MM.1S (cell line): Measurements from ENCODE around the gene SPO11.

Experiments used
- DNase-seq: peaks from one replicate; pipeline ENCODE4 v3.0.0-alpha.2; 2015
- H2AFZ ChIP-seq: fragments of 300-600 bp; sonication (generic); 2 replicates; pipeline ENCODE4 v1.6.0; 2016; ENCODE audit warnings: antibody characterized with exemption, low read length
- H3F3A ChIP-seq: fragments of 300-600 bp; sonication (generic); 2 replicates; pipeline ENCODE4 v1.6.1; 2016; ENCODE audit warnings: mild to moderate bottlenecking, antibody characterized with exemption, low read length, moderate library complexity, mixed read lengths; ENCODE audit not compliant: insufficient read depth
- H3K27ac ChIP-seq: fragments of 300-600 bp; sonication (generic); 2 replicates; pipeline ENCODE4 v1.5.1; 2016; ENCODE audit warnings: mild to moderate bottlenecking, low read length
- H3K27me3 ChIP-seq: fragments of 300-600 bp; sonication (generic); replicated peaks from 2 replicates; pipeline ENCODE4 v1.6.0; 2016; ENCODE audit warnings: low read length; ENCODE audit not compliant: insufficient read depth
- H3K36me3 ChIP-seq: fragments of 300-600 bp; sonication (generic); replicated peaks from 2 replicates; pipeline ENCODE4 v1.6.1; 2016; ENCODE audit warnings: mild to moderate bottlenecking, low read length, mixed read lengths; ENCODE audit not compliant: insufficient read depth
- H3K4me1 ChIP-seq: fragments of 300-600 bp; sonication (generic); 2 replicates; pipeline ENCODE4 v1.6.1; 2016; ENCODE audit warnings: low read length, mixed read lengths
- H3K4me2 ChIP-seq: fragments of 300-600 bp; sonication (generic); 2 replicates; pipeline ENCODE4 v1.6.0; 2016; ENCODE audit warnings: low read depth, low read length
- H3K4me3 ChIP-seq: fragments of 300-600 bp; sonication (generic); 2 replicates; pipeline ENCODE4 v1.5.1; 2016; ENCODE audit warnings: low read length, mixed read lengths
- H3K79me2 ChIP-seq: fragments of 300-600 bp; sonication (generic); 2 replicates; pipeline ENCODE4 v1.6.1; 2016; ENCODE audit warnings: mixed run types, low read length, mixed read lengths
- H3K9ac ChIP-seq: fragments of 300-600 bp; sonication (generic); 2 replicates; pipeline ENCODE4 v1.6.1; 2016; ENCODE audit warnings: low read length, mixed read lengths
- H3K9me2 ChIP-seq: fragments of 300-600 bp; sonication (generic); replicated peaks from 2 replicates; pipeline ENCODE4 v1.6.1; 2016; ENCODE audit warnings: mild to moderate bottlenecking, low read length, mixed read lengths; ENCODE audit not compliant: insufficient read depth
- H3K9me3 ChIP-seq: fragments of 300-600 bp; sonication (generic); replicated peaks from 2 replicates; pipeline ENCODE4 v1.6.1; 2016; ENCODE audit warnings: mild to moderate bottlenecking, low read length, mixed read lengths; ENCODE audit not compliant: insufficient read depth
- H4K20me1 ChIP-seq: fragments of 300-600 bp; sonication (generic); 2 replicates; pipeline ENCODE4 v1.6.1; 2016; ENCODE audit warnings: mild to moderate bottlenecking, low read length, moderate library complexity, mixed read lengths; ENCODE audit not compliant: insufficient read depth
- EZH2 ChIP-seq: fragments of 300-600 bp; sonication (generic); optimal IDR thresholded peaks from 2 replicates; pipeline ENCODE3; 2017; ENCODE audit warnings: low read depth, mild to moderate bottlenecking, antibody characterized with exemption, low read length, mixed read lengths
- EZH2phosphoT487 ChIP-seq: fragments of 300-600 bp; sonication (generic); IDR thresholded peaks from 2 replicates; pipeline ENCODE4 v1.6.1; 2018; ENCODE audit warnings: antibody characterized with exemption, low read length
- TF ChIP-seq, protein P1 (sequence below): fragments of 300-600 bp; sonication (generic); IDR thresholded peaks from 2 replicates; pipeline ENCODE4 v1.5.1; 2016; ENCODE audit warnings: antibody characterized with exemption, low read length, mixed read lengths

The SPO11 gene

DNA sequence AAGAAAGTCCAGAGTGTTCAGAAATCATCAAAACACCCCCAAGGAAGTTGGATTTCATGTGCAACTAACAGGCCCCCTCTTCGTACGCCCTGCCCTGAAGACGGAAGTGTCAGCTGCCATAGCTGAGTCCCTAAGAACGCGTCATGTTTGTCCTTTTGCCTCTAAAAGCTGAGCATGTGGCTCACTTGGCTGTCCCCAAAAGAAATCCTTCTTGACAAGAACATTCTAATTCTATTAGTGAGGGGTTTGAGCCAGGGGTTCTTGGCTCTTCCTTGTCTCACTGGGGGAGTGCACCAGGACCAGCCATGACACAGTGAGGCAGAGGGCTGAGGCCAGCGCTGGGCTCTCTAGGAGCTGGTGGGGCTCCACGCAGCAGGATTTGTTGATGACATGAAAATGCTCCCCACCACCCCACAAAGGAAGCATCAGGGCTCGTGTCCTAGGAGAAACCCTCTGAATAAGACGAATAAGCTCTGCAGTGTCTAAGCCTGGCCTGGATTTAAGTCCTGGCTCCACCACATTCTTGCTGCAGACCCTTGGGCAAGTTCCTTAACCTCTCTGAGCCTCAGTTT lies 20.0 kb upstream of the SPO11 start:
- no peak overlapping the region for H3K4me3 ChIP-seq
- H3K9me2 ChIP-seq, result no peaks in the 10 kb centered on the region
- no peak overlapping the region for H3K27ac ChIP-seq
- no peaks in the 10 kb centered on the region for H4K20me1 ChIP-seq
- H3K9me3 ChIP-seq, result no peaks in the 10 kb centered on the region
- H3K27me3 ChIP-seq, result peaks cover 21% of the 10 kb centered on the region
- TF ChIP-seq EZH2phosphoT487 (no peak), EZH2 (no peak)
- TF ChIP-seq, protein P1, sequence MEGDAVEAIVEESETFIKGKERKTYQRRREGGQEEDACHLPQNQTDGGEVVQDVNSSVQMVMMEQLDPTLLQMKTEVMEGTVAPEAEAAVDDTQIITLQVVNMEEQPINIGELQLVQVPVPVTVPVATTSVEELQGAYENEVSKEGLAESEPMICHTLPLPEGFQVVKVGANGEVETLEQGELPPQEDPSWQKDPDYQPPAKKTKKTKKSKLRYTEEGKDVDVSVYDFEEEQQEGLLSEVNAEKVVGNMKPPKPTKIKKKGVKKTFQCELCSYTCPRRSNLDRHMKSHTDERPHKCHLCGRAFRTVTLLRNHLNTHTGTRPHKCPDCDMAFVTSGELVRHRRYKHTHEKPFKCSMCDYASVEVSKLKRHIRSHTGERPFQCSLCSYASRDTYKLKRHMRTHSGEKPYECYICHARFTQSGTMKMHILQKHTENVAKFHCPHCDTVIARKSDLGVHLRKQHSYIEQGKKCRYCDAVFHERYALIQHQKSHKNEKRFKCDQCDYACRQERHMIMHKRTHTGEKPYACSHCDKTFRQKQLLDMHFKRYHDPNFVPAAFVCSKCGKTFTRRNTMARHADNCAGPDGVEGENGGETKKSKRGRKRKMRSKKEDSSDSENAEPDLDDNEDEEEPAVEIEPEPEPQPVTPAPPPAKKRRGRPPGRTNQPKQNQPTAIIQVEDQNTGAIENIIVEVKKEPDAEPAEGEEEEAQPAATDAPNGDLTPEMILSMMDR, result no peak
- H3K4me2 ChIP-seq, result no peak overlapping the region
- no peak overlapping the region for H2AFZ ChIP-seq
- no peaks in the 10 kb centered on the region for H3K4me1 ChIP-seq
- no peak for DNase-seq
- no peaks in the 10 kb centered on the region for H3K36me3 ChIP-seq
- no peaks in the 10 kb centered on the region for H3F3A ChIP-seq
- no peak overlapping the region for H3K9ac ChIP-seq
- H3K79me2 ChIP-seq, result no peaks in the 10 kb centered on the region

DNA sequence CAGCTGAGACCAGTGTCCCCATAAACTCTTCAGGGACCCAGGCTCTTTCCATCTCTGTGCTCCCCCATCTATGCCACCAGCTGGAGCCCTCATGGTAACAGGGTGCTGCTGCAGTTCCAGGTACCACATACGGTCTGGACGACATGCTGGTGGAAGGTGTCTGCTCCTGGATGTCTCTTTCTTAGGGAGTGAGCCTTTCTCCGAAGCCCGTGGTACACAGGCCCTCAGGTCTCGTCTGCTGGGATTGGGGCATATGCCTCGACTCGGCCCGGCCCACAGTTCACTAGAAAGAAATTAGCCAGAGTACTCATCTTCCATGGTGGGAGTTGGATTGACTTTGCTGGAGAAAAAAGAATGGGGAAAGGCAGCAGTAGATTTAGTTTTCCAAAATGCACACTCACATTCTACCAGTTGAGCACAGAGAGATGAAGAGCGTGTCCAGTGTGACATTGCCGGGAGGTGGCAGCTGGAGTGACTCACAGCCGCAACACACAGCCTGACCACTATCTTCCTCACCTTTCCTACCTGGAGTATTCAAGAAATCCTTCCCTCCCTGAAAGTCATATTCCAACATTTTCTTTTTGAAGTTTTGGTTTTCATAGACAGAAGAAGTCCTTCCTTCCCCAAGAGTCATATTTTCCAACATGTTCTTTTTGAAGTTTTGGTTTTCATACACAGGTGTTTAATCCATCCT lies 18.6 kb upstream of the SPO11 start:
- no peaks in the 10 kb centered on the region for H3F3A ChIP-seq
- no peaks in the 10 kb centered on the region for H4K20me1 ChIP-seq
- H3K9me2 ChIP-seq, result no peaks in the 10 kb centered on the region
- TF ChIP-seq, protein P1, result no peak
- no peak for TF ChIP-seq EZH2phosphoT487
- no peak for TF ChIP-seq EZH2
- H2AFZ ChIP-seq, result no peak overlapping the region
- H3K79me2 ChIP-seq, result no peaks in the 10 kb centered on the region
- H3K9ac ChIP-seq, result no peak overlapping the region
- no peaks in the 10 kb centered on the region for H3K9me3 ChIP-seq
- H3K4me2 ChIP-seq, result no peak overlapping the region
- H3K4me1 ChIP-seq, result no peaks in the 10 kb centered on the region
- DNase-seq, result no peak
- peaks cover 19% of the 10 kb centered on the region for H3K27me3 ChIP-seq
- H3K4me3 ChIP-seq, result no peak overlapping the region
- H3K36me3 ChIP-seq, result no peaks in the 10 kb centered on the region
- no peak overlapping the region for H3K27ac ChIP-seq

DNA sequence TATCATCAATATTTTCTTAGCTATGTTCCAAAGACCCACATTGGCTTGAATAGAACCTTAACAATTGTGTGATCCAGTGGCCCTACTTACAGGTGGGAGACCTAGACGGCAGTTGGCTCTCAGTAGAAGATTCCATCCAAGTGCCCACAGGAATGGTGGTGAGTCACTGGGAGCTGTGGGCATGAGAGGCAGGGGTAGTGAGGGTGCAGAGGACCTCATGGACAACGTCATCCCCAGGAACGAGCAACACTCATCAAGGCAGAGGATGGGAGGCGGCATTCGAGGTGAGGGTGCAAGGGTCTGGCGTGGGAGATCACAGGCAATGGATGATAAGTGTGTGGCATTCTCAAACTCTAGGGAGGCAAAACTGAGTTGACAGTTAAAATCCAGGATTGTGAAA lies 17.5 kb upstream of the SPO11 start:
- H3K27me3 ChIP-seq, result peaks cover 19% of the 10 kb centered on the region
- no peaks in the 10 kb centered on the region for H3K9me2 ChIP-seq
- no peak overlapping the region for H2AFZ ChIP-seq
- no peak overlapping the region for H3K4me2 ChIP-seq
- no peaks in the 10 kb centered on the region for H3K4me1 ChIP-seq
- H3K9me3 ChIP-seq, result no peaks in the 10 kb centered on the region
- no peaks in the 10 kb centered on the region for H3F3A ChIP-seq
- no peak overlapping the region for H3K9ac ChIP-seq
- H3K36me3 ChIP-seq, result no peaks in the 10 kb centered on the region
- H3K4me3 ChIP-seq, result no peak overlapping the region
- DNase-seq, result no peak
- no peaks in the 10 kb centered on the region for H4K20me1 ChIP-seq
- no peaks in the 10 kb centered on the region for H3K79me2 ChIP-seq
- TF ChIP-seq, protein P1, result no peak
- TF ChIP-seq EZH2 (no peak), EZH2phosphoT487 (no peak)
- no peak overlapping the region for H3K27ac ChIP-seq
